IPS-18a (cell line): ENCODE measurements around the gene ZNF608.

Experiments
- H3K27ac ChIP-seq: one replicate; pipeline ENCODE4 v1.5.1; 2013; ENCODE audit warnings: low read length
- H3K27me3 ChIP-seq: one replicate; pipeline ENCODE4 v1.6.1; 2013; ENCODE audit warnings: mild to moderate bottlenecking, low read length; ENCODE audit not compliant: control insufficient read depth, insufficient read depth
- H3K36me3 ChIP-seq: one replicate; pipeline ENCODE4 v1.6.1; 2013; ENCODE audit warnings: low read depth, low read length; ENCODE audit not compliant: control insufficient read depth
- H3K4me1 ChIP-seq: one replicate; pipeline ENCODE4 v1.6.1; 2013; ENCODE audit warnings: low read depth, low read length; ENCODE audit not compliant: control insufficient read depth
- H3K4me3 ChIP-seq: one replicate; pipeline ENCODE4 v1.5.1; 2013; ENCODE audit warnings: low read length
- H3K9ac ChIP-seq: one replicate; pipeline ENCODE4 v1.6.1; 2013; ENCODE audit warnings: mild to moderate bottlenecking, low read length, moderate library complexity
- H3K9me3 ChIP-seq: one replicate; pipeline ENCODE4 v1.6.1; 2013; ENCODE audit warnings: low read depth, low read length; ENCODE audit not compliant: control insufficient read depth

Gene ZNF608, protein sequence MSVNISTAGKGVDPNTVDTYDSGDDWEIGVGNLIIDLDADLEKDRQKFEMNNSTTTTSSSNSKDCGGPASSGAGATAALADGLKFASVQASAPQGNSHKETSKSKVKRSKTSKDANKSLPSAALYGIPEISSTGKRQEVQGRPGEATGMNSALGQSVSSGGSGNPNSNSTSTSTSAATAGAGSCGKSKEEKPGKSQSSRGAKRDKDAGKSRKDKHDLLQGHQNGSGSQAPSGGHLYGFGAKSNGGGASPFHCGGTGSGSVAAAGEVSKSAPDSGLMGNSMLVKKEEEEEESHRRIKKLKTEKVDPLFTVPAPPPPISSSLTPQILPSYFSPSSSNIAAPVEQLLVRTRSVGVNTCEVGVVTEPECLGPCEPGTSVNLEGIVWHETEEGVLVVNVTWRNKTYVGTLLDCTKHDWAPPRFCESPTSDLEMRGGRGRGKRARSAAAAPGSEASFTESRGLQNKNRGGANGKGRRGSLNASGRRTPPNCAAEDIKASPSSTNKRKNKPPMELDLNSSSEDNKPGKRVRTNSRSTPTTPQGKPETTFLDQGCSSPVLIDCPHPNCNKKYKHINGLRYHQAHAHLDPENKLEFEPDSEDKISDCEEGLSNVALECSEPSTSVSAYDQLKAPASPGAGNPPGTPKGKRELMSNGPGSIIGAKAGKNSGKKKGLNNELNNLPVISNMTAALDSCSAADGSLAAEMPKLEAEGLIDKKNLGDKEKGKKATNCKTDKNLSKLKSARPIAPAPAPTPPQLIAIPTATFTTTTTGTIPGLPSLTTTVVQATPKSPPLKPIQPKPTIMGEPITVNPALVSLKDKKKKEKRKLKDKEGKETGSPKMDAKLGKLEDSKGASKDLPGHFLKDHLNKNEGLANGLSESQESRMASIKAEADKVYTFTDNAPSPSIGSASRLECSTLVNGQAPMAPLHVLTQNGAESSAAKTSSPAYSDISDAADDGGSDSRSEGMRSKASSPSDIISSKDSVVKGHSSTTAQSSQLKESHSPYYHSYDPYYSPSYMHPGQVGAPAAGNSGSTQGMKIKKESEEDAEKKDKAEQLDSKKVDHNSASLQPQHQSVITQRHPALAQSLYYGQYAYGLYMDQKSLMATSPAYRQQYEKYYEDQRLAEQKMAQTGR (N-terminal part only)

DNA sequence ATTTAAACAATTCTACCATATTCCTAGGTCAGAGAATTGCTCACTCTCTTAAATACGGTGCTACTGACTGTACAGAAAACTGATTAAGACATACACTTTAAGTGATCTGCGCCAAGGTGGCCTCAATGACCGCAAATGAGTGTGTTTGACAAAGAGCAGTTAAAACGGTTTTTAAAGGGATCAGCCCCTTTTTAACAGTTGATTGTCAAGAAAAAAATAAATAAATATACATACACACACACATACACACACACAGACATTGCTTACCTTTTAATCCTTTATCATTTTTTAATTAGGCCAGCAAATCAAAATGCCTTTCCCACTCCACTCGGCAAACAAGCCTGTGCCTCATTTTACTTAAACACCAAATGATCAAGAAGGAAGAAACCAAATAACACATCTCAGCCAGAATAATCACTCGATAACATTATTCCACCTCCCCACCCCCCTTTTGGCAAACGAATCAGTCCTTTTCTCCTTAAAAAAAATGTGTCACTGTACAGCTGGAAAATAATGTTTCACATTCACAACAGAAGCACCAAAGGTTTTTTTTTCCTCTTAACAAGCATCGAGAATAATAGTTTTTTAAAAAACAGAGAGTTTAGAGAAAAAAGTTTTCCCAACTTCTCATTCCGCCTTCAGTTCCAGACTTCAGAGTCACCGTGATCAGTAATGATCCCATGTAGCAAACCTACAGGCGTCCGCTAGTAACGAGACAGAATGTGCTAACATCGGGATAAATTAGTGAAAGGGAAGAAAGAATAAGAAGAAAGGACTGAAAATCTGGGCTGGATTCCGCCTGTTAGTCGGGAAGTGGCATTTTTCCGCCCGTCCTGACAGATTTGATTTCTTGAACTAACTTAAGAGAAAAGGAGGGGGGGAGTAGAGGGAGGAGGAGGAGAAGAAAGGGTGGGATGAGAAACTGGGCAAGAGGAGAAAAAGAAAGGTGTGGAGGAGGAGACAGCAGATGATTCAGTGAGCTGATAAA, at the start of gene ZNF608:
Gene ZNF608, minus strand, starts transcription at position 712 of the 988 bp plus-strand sequence. CDS start 1,650 bp downstream, outside the sequence.
- peaks cover 36% of the 10 kb centered on the region for H3K4me1 ChIP-seq

DNA sequence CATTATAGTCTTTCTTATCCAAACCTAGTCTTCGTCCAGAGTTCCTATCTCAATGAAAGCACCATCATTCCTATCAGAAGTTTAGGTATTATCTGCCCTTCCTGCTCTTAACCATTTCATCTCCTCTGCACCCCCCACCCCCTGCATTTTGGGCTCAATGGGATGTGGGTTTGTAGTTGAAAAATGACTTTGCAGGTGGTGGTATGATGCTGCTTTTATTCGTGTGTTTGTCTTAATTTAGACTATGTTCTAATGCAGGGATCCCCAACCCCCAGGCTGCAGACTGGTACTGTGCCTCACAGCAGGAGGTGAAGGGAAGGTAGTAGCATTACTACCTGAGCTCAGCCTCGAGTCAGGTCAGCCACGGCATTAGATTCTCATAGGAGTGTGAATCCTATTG, 49.4 kb upstream of the ZNF608 start:
- Histone ChIP-seq H3K4me3 (no peak overlapping the region), H3K4me1 (peaks cover 8% of the 10 kb centered on the region), H3K27ac (no peak overlapping the region), H3K27me3 (no peaks in the 10 kb centered on the region), H3K9ac (no peak overlapping the region), H3K9me3 (no peaks in the 10 kb centered on the region), H3K36me3 (no peaks in the 10 kb centered on the region)

More for the DNA sequence above, at the start of gene ZNF608:
- no peaks in the 10 kb centered on the region for H3K27me3 ChIP-seq
- no peaks in the 10 kb centered on the region for H3K9me3 ChIP-seq
- no peaks in the 10 kb centered on the region for H3K36me3 ChIP-seq
- H3K27ac ChIP-seq, result peak within 1 kb of the TSS; percentile 80
- H3K4me3 ChIP-seq, result peak within 1 kb of the TSS; percentile 94
- peak within 1 kb of the TSS; percentile 88 for H3K9ac ChIP-seq

DNA sequence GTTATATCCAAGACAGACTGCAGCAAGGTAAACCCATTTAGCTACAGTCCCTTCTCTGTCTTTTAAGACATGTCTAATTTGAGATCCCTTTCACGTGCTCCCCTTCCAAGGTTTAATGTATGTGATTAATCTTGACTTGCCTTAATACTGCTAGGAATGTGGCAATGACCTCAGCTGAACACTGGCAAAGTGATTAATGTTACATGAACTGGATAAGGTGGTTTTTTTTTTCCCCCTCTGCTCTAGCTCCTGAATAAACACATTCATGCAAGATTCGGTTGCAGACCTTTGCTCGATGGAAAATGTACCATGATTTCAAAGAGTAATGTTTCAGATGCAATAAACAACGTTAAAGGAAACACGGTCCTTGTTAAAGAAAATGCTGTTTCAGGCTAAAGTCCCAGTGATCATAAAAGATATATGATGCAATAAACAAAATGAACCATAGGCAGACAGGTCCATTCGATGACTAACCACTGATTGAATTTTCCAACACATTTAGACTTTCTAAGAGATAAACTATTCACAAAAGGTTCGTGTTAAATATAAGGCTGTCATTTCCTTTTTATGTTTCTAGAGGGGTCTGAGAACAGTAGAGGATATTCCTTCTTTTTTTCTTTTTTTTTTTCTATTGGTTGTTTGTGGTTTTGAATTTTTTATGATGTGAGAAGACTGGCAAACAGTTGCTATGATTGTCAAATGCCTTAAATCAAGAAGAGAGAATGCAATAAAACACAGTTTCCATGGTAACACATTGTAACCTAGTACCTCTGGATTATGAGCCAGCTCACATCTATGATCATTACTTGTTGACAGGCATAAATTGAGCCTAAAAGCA, 44.7 kb upstream of the ZNF608 start:
- H3K9ac ChIP-seq, result no peak overlapping the region
- H3K9me3 ChIP-seq, result no peaks in the 10 kb centered on the region
- peaks cover 7% of the 10 kb centered on the region for H3K4me1 ChIP-seq
- H3K27me3 ChIP-seq, result no peaks in the 10 kb centered on the region
- no peak overlapping the region for H3K27ac ChIP-seq
- no peaks in the 10 kb centered on the region for H3K36me3 ChIP-seq
- H3K4me3 ChIP-seq, result no peak overlapping the region

DNA sequence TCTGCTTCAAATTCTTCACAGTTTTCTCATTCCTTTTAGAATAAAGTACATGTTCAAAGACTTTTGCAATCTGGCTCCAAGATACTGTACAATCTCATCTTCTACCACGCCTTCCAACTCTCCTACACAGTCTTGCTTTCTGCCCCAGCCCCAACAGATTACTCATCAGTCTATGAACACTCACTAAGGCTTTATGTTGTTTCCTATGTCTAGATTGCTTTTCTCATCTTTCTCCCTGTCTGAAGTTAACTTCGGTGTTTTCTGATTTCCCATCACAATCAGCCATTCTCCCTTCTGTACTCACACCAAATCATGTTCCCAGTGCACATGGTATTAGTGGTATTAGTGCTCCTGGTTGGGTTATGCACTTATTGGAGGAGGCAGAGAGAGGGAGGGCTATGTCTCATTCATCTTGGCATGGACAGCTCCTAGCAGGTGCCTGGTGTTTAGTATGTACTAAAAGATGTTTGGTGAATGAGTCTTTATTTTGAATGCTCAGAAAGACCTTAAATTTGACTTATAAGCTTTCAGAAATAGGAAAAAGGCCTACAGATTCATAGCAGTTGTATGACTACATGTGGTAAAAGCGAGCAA, 44.0 kb upstream of the ZNF608 start:
- H3K27me3 ChIP-seq, result no peaks in the 10 kb centered on the region
- H3K27ac ChIP-seq, result no peak overlapping the region
- no peak overlapping the region for H3K9ac ChIP-seq
- no peaks in the 10 kb centered on the region for H3K9me3 ChIP-seq
- no peaks in the 10 kb centered on the region for H3K36me3 ChIP-seq
- peaks cover under 1% of the 10 kb centered on the region for H3K4me1 ChIP-seq
- H3K4me3 ChIP-seq, result no peak overlapping the region

DNA sequence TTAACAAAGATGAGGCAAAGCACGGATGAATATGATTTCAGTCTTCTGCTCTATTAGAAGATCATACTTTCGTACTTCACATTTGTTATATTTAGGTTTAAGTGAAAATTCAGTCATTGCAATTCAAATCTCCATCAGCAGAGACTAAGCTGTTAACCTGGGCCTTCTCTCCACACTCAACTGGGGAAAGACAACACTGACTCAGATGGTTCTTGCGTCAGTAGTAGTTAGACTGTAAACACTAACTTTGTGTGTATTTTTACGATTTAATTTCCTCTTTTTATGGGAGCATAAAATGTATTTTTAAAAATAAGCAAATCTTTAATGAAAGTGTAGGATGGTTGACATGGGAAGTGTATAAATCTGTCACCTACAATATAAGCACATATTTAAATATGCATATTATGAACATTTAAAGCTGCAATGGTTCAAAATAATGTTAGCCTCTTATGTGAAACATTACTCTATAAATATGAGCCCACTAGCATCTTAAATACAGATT, 42.7 kb upstream of the ZNF608 start:
- no peaks in the 10 kb centered on the region for H3K27me3 ChIP-seq
- H3K27ac ChIP-seq, result no peak overlapping the region
- no peaks in the 10 kb centered on the region for H3K4me1 ChIP-seq
- no peak overlapping the region for H3K9ac ChIP-seq
- H3K4me3 ChIP-seq, result no peak overlapping the region
- no peaks in the 10 kb centered on the region for H3K9me3 ChIP-seq
- no peaks in the 10 kb centered on the region for H3K36me3 ChIP-seq

DNA sequence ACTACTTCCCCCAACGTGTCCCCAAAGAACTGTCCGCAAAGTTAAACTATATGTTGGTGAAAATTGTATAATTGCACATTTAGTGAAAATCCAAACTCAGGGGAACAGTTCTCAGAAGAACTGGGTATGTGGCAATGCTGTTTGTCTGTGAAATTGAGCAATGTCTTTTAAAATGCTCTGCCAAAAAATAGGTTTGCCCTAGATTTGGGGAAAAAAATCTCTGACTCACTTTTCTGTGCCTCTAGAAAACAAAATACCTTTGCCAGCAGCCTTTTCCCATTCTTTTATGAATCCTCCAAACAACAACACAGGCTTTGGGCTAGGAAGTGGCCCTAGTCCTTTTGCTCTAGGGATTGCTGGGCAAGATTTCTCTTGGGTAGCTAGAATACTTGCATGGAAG, 37.4 kb upstream of the ZNF608 start:
- H3K9ac ChIP-seq, result no peak overlapping the region
- no peak overlapping the region for H3K4me3 ChIP-seq
- H3K9me3 ChIP-seq, result no peaks in the 10 kb centered on the region
- H3K4me1 ChIP-seq, result no peaks in the 10 kb centered on the region
- H3K36me3 ChIP-seq, result no peaks in the 10 kb centered on the region
- H3K27me3 ChIP-seq, result no peaks in the 10 kb centered on the region
- no peak overlapping the region for H3K27ac ChIP-seq

DNA sequence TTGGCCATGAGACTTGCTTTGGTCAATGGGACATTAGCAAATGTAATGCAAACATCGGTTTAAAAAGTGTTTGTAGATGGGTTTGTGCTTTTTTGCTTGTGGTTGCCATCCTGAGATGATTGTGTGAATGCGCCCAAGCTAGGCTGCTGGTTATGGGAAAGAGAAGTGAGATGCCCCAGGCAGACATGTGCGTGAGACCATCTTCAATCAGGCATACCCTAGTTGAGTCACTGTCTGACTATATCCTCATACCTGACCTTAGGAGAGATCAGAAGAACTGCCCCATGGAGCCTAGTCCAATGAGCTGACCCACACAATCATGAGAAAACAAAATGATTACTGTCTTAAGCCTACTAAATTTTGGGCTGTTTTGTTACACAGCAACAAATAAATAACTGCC, 36.8 kb upstream of the ZNF608 start:
- Histone ChIP-seq H3K9ac (no peak overlapping the region), H3K4me1 (no peaks in the 10 kb centered on the region), H3K36me3 (no peaks in the 10 kb centered on the region), H3K27ac (no peak overlapping the region), H3K27me3 (no peaks in the 10 kb centered on the region), H3K4me3 (no peak overlapping the region), H3K9me3 (no peaks in the 10 kb centered on the region)

DNA sequence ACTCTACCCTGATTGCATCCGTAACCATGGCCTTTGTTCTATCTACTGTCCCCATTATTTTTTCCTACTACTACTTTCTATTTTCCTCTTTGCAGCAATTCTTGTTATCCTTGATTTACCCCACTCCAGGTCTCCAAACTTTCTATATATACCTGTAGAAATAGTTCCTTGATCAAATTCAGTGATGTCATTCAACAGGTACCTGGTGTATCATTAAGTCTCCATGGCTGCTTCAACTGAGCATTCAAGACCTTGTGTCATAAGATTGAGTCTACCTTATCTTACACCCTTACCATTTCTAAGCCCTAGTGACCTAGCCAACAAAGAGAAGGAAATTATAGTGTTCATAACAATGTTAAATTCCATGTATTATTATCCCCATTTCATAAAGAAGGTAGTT, 35.8 kb upstream of the ZNF608 start:
- H3K4me1 ChIP-seq, result no peaks in the 10 kb centered on the region
- H3K36me3 ChIP-seq, result no peaks in the 10 kb centered on the region
- no peak overlapping the region for H3K27ac ChIP-seq
- no peak overlapping the region for H3K9ac ChIP-seq
- no peak overlapping the region for H3K4me3 ChIP-seq
- no peaks in the 10 kb centered on the region for H3K9me3 ChIP-seq
- no peaks in the 10 kb centered on the region for H3K27me3 ChIP-seq

DNA sequence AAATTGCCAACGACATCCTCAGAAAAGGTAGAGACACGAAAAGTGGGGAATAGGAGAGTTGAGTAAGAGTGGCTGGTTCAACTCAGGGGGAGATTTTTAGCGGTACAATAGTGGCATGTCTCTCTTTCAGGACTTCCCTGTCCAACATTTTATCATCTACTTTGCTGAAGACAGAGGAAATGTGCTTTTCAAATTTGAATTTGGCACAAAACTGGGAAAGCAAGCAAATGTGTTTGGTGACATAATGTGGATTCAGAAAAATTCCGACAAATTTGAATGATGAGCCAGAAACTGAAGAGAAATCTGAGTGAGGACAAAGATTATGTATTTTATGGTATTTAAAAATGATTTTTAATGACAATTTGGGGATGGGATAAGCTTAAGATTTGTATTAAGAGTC, 33.6 kb upstream of the ZNF608 start:
- Histone ChIP-seq H3K9ac (no peak overlapping the region), H3K27ac (no peak overlapping the region), H3K9me3 (no peaks in the 10 kb centered on the region), H3K27me3 (no peaks in the 10 kb centered on the region), H3K36me3 (no peaks in the 10 kb centered on the region), H3K4me1 (no peaks in the 10 kb centered on the region), H3K4me3 (no peak overlapping the region)
